Measurements from ENCODE around the gene RNF223.

GRCh38 chr1:1069056-1069710 lies 4.9 kb downstream of the RNF223 start:
- no peak for TF ChIP-seq CTCF (optimal IDR thresholded peaks at IDR 0.05 in 1 of 3, IDR thresholded peaks at IDR 0.05 in 1 of 3, conservative IDR thresholded peaks at IDR 0.05 in 1 of 3; ENCODE audit: extremely low read depth in 1 of 3, insufficient read depth in 2 of 3, low read length in 3 of 3)
- no peak for TF ChIP-seq EZH2 (IDR thresholded peaks at IDR 0.05; ENCODE audit: low read length)
